ENCODE results near the gene MEP1A.

- TF ChIP-seq RFX5 (IDR thresholded peaks at IDR 0.05; ENCODE audit: low read depth, low read length) (no peak), ZEB2 (IDR thresholded peaks at IDR 0.05) (no peak)
Measured at GRCh38 chr6:46832816-46833215, 39.6 kb downstream of the MEP1A start.

All from K562 (cell line).